ENCODE data around the gene SHROOM3.

The SHROOM3 gene

GRCh38 chr4:76821641-76822040 lies 386.6 kb downstream of the SHROOM3 start:
- no peak for DNase-seq (ENCODE audit: low spot score)
- no peak for TF ChIP-seq CTCF (IDR thresholded peaks at IDR 0.05; ENCODE audit: extremely low read depth, missing control alignments)

GRCh38 chr4:76822303-76822702 lies 387.3 kb downstream of the SHROOM3 start:
- no peak for DNase-seq (ENCODE audit: low spot score)
- no peak for TF ChIP-seq CTCF (IDR thresholded peaks at IDR 0.05; ENCODE audit: extremely low read depth, missing control alignments)

GRCh38 chr4:76823495-76823894 lies 388.5 kb downstream of the SHROOM3 start:
- no peak for TF ChIP-seq CTCF (IDR thresholded peaks at IDR 0.05; ENCODE audit: extremely low read depth, missing control alignments)
- DNase-seq (ENCODE audit: low spot score), result no peak

- no peak for DNase-seq (ENCODE audit: low spot score)
- TF ChIP-seq CTCF (IDR thresholded peaks at IDR 0.05; ENCODE audit: extremely low read depth, missing control alignments), result no peak
These were observed 395.6 kb downstream of the SHROOM3 start for GRCh38 chr4:76830612-76830963.

GRCh38 chr4:76830964-76831703 lies 396.1 kb downstream of the SHROOM3 start:
- TF ChIP-seq CTCF (IDR thresholded peaks at IDR 0.05; ENCODE audit: extremely low read depth, missing control alignments), result no peak
- DNase-seq (ENCODE audit: low spot score), result no peak

- DNase-seq (ENCODE audit: low spot score), result no peak
- no peak for TF ChIP-seq CTCF (IDR thresholded peaks at IDR 0.05; ENCODE audit: extremely low read depth, missing control alignments)
These were observed 396.8 kb downstream of the SHROOM3 start for GRCh38 chr4:76831711-76832373.
